HG03439 (cell line): ENCODE results near the gene TMEM176B.

Experiments
- ATAC-seq: cut with Tn5 transposase; IDR thresholded peaks from one replicate; pipeline ENCODE4 v1.9.1; 2021; ENCODE audit warnings: mild to moderate bottlenecking, moderate library complexity; ENCODE audit not compliant: unreplicated experiment

Gene TMEM176B

GRCh38 chr7:150754951-150755350 lies 45.2 kb downstream of the TMEM176B start:
- ATAC-seq, result no peak

GRCh38 chr7:150753826-150754603 lies 46.1 kb downstream of the TMEM176B start:
- ATAC-seq, result no peak

GRCh38 chr7:150753239-150753638 lies 46.9 kb downstream of the TMEM176B start:
- ATAC-seq, result no peak

- no peak for ATAC-seq
Observed at GRCh38 chr7:150751702-150752101, 48.5 kb downstream of the TMEM176B start.

GRCh38 chr7:150748376-150748775 lies 51.8 kb downstream of the TMEM176B start:
- no peak for ATAC-seq

- ATAC-seq, result no peak
Observed at GRCh38 chr7:150746921-150747320, 53.2 kb downstream of the TMEM176B start.

GRCh38 chr7:150745876-150746275 lies 54.3 kb downstream of the TMEM176B start:
- ATAC-seq, result no peak

GRCh38 chr7:150745086-150745485 lies 55.1 kb downstream of the TMEM176B start:
- no peak for ATAC-seq

- ATAC-seq, result no peak
Observed at GRCh38 chr7:150744041-150744656, 56.0 kb downstream of the TMEM176B start.

- no peak for ATAC-seq
Observed at GRCh38 chr7:150742286-150742968, 57.7 kb downstream of the TMEM176B start.
